Smooth muscle cell (in vitro differentiated cells): ENCODE results near the gene SUGCT. TPM values are rescaled to one million over a fixed set of nuclear protein-coding genes. Genes with fewer than 3 reads are reported as not detected.

Source experiments
- DNase-seq: peaks from one replicate; lab custom pipeline; 2025; ENCODE audit not compliant: unreplicated experiment; lab: John Stamatoyannopoulos, UW
- H2AFZ ChIP-seq: fragments of 200-600 bp; sonication (generic); 2 replicates; pipeline ENCODE4 v1.6.0; 2016; ENCODE audit warnings: antibody characterized with exemption, low read depth, mild to moderate bottlenecking
- H3F3A ChIP-seq: fragments of 200-600 bp; sonication (generic); 2 replicates; pipeline ENCODE4 v1.6.0; 2017; ENCODE audit warnings: antibody characterized with exemption, low read depth
- H3K27ac ChIP-seq: fragments of 200-600 bp; sonication (generic); 2 replicates; pipeline ENCODE4 v1.5.1; 2016; ENCODE audit warnings: low read depth, mild to moderate bottlenecking
- H3K27me3 ChIP-seq: fragments of 200-600 bp; sonication (generic); 2 replicates; pipeline ENCODE4 v1.6.1; 2016; ENCODE audit warnings: low read depth, mild to moderate bottlenecking
- H3K36me3 ChIP-seq: fragments of 200-600 bp; sonication (generic); 2 replicates; pipeline ENCODE4 v1.5.1; 2016; ENCODE audit warnings: low read depth
- H3K4me1 ChIP-seq: fragments of 200-600 bp; sonication (generic); 2 replicates; pipeline ENCODE4 v1.5.1; 2016; ENCODE audit warnings: low read depth
- H3K4me2 ChIP-seq: fragments of 200-600 bp; sonication (generic); 2 replicates; pipeline ENCODE4 v1.6.0; 2016; ENCODE audit warnings: mild to moderate bottlenecking
- H3K4me3 ChIP-seq: fragments of 200-600 bp; sonication (generic); 2 replicates; pipeline ENCODE4 v1.5.1; 2016; ENCODE audit warnings: mild to moderate bottlenecking
- H3K79me2 ChIP-seq: fragments of 200-600 bp; sonication (generic); 2 replicates; pipeline ENCODE4 v1.6.0; 2016; ENCODE audit warnings: low read depth, mild to moderate bottlenecking
- H3K9ac ChIP-seq: fragments of 200-600 bp; sonication (generic); 2 replicates; pipeline ENCODE4 v1.6.0; 2016; ENCODE audit warnings: low read depth
- H3K9me3 ChIP-seq: fragments of 200-600 bp; sonication (generic); replicated peaks from 2 replicates; pipeline ENCODE4 v1.5.1; 2016; ENCODE audit warnings: low read depth
- H4K20me1 ChIP-seq: fragments of 200-600 bp; sonication (generic); 2 replicates; pipeline ENCODE4 v1.6.0; 2016; ENCODE audit warnings: low read depth
- CTCF ChIP-seq: fragments of 200-600 bp; sonication (generic); IDR thresholded peaks from 2 replicates; pipeline ENCODE4 v1.5.1; 2017; ENCODE audit warnings: borderline replicate concordance, mild to moderate bottlenecking, antibody characterized with exemption; ENCODE audit not compliant: insufficient read depth, poor library complexity, severe bottlenecking
- WGBS: methylation state at CpG from one replicate; pipeline ENCODE4 v1.1.7; 2016; ENCODE audit warnings: low lambda C conversion rate; 5-methylcytosine and 5-hydroxymethylcytosine counted together
- polyA plus RNA-seq: library from polyadenylated mRNA; unstranded; fragments of >200 nt; fragmentation: Nextera tagmentation; extraction: Ambion mirVana; gene quantifications from 2 replicates; pipeline ENCODE4 v1.2.1, GENCODE V29; 2016
- total RNA-seq: library from RNA; depleted of rRNA; stranded (reverse); fragments of >200 nt; gene quantifications from 2 replicates; pipeline ENCODE4 v1.2.3, GENCODE V29; 2014

SUGCT gene
- total and polyA plus RNA-seq, 2 experiments from 2014 or later: 16.9 to 65.8 TPM

GRCh38 chr7:40676221-40676620, 541.4 kb downstream of the SUGCT start:
- Histone ChIP-seq H3F3A (no peaks in the 10 kb centered on the region), H3K27me3 (no peaks in the 10 kb centered on the region), H3K79me2 (no peaks in the 10 kb centered on the region), H3K4me1 (peaks cover 9% of the 10 kb centered on the region), H3K36me3 (no peaks in the 10 kb centered on the region), H3K4me2 (no peak overlapping the region), H3K9me3 (no peaks in the 10 kb centered on the region), H2AFZ (no peak overlapping the region), H3K27ac (no peak overlapping the region), H4K20me1 (no peaks in the 10 kb centered on the region), H3K4me3 (no peak overlapping the region), H3K9ac (no peak overlapping the region)
- no peak for DNase-seq
- TF ChIP-seq CTCF: no peak
- WGBS: 88% methylated on average over 6 of the region's 6 CpGs

- H3K9me3 ChIP-seq: no peaks in the 10 kb centered on the region
- no peak overlapping the region for H3K4me3 ChIP-seq
- no peak overlapping the region for H2AFZ ChIP-seq
- 65% methylated on average over 1 of the region's 1 CpG for WGBS
- H3K4me1 ChIP-seq: no peaks in the 10 kb centered on the region
- H3K4me2 ChIP-seq: no peak overlapping the region
- no peaks in the 10 kb centered on the region for H3K27me3 ChIP-seq
- H3F3A ChIP-seq: no peaks in the 10 kb centered on the region
- H4K20me1 ChIP-seq: no peaks in the 10 kb centered on the region
- TF ChIP-seq CTCF: peak; percentile 27
- no peaks in the 10 kb centered on the region for H3K36me3 ChIP-seq
- no peak overlapping the region for H3K27ac ChIP-seq
- DNase-seq: no peak
- H3K9ac ChIP-seq: no peak overlapping the region
- H3K79me2 ChIP-seq: no peaks in the 10 kb centered on the region
Measured at GRCh38 chr7:40680657-40681056, 545.9 kb downstream of the SUGCT start.

DNA sequence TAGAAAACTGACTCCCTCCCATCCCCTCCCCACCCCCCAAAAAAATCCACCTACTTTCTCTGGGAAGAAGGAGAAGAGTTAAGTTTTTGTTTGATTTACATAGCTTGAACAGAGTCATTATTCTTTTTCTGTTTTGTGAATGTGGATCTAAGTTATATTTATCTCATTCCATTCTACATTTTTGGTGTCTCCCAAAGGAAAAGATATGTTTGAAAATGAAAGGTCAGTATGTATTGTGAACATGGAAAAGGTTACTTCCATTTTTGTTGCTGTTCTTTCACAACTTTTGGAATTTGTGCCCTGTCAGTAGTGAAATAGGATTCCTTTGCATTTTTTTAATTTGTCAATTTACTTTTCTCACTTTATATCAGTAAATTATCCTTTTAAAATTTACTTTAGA, 547.9 kb downstream of the SUGCT start:
- no peaks in the 10 kb centered on the region for H4K20me1 ChIP-seq
- no peak overlapping the region for H3K4me3 ChIP-seq
- no peaks in the 10 kb centered on the region for H3K27me3 ChIP-seq
- no peaks in the 10 kb centered on the region for H3F3A ChIP-seq
- H3K9me3 ChIP-seq: no peaks in the 10 kb centered on the region
- no peak overlapping the region for H3K27ac ChIP-seq
- DNase-seq: no peak
- no peak overlapping the region for H2AFZ ChIP-seq
- H3K9ac ChIP-seq: no peak overlapping the region
- no peak overlapping the region for H3K4me2 ChIP-seq
- no peaks in the 10 kb centered on the region for H3K4me1 ChIP-seq
- TF ChIP-seq CTCF: no peak
- H3K79me2 ChIP-seq: no peaks in the 10 kb centered on the region
- no peaks in the 10 kb centered on the region for H3K36me3 ChIP-seq

DNA sequence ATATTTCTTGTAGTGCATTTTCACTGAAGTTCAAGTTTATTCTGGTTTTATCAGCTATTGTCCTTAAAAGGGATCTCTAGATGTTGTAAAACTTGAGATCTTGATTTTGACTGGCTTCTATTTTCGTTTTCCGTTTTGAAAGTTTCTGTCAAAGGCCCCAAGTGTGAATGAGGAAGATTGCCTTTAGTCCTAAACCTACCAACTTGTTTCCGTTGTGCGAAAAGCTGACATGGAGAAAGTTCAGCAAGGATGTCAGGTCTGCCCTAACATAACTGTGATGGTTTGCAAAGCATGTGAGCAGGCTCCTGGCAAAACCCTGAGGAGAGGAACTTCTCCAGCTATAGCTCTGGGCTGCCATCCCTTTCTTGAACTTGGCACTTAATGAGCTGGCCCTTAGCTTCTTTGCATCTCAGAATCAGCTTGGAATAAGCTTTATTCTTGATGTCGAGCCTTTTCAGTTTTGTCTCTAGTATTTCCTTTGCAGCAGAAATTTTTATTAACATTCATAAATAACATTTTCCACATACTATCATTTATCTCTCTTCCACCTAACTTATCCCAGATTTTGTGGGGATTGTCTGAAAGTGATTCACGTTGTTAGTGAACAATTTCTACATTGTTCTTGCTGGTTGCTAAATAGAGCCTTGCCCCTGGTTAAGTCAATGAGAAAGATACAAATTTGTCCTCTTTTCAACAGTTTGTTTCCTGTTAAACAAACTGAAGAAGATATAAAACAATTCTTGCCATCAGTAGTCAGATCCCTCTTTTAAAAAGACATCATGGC, 559.4 kb downstream of the SUGCT start:
- Histone ChIP-seq H3K9ac (no peak overlapping the region), H3K36me3 (no peaks in the 10 kb centered on the region), H3K4me1 (no peaks in the 10 kb centered on the region), H3K4me3 (no peak overlapping the region), H3K79me2 (no peaks in the 10 kb centered on the region), H4K20me1 (no peaks in the 10 kb centered on the region), H3K4me2 (no peak overlapping the region), H3K27me3 (no peaks in the 10 kb centered on the region), H2AFZ (no peak overlapping the region), H3K9me3 (no peaks in the 10 kb centered on the region), H3F3A (peaks cover 3% of the 10 kb centered on the region), H3K27ac (no peak overlapping the region)
- WGBS: 69% methylated on average over 6 of the region's 6 CpGs
- DNase-seq: no peak
- no peak for TF ChIP-seq CTCF
